GM19240 (cell line): ENCODE data around the gene PEX5L.

Source experiments
- DNase-seq: peaks from one replicate; pipeline ENCODE4 v3.0.0; 2011; ENCODE audit warnings: low spot score; ENCODE audit not compliant: insufficient read length

Gene PEX5L

GRCh38 chr3:179775416-179776122, 261.2 kb downstream of the PEX5L start:
- no peak for DNase-seq

- DNase-seq = no peak
Observed at GRCh38 chr3:179772297-179772696, 264.4 kb downstream of the PEX5L start.

- no peak for DNase-seq
Observed at GRCh38 chr3:179771797-179772196, 264.9 kb downstream of the PEX5L start.

- DNase-seq = no peak
Observed at GRCh38 chr3:179769411-179770247, 267.1 kb downstream of the PEX5L start.

GRCh38 chr3:179768080-179768479, 268.7 kb downstream of the PEX5L start:
- DNase-seq = no peak

GRCh38 chr3:179766416-179767133, 270.2 kb downstream of the PEX5L start:
- no peak for DNase-seq

GRCh38 chr3:179765396-179765795, 271.3 kb downstream of the PEX5L start:
- no peak for DNase-seq

- DNase-seq = no peak
Observed at GRCh38 chr3:179760944-179761343, 275.8 kb downstream of the PEX5L start.

- no peak for DNase-seq
Observed at GRCh38 chr3:179750720-179751328, 285.9 kb downstream of the PEX5L start.

GRCh38 chr3:179745716-179746115, 291.0 kb downstream of the PEX5L start:
- no peak for DNase-seq

GRCh38 chr3:179745079-179745478, 291.7 kb downstream of the PEX5L start:
- DNase-seq = no peak
